ENCODE measurements around the gene ZNF445.

- TF ChIP-seq, protein P1, sequence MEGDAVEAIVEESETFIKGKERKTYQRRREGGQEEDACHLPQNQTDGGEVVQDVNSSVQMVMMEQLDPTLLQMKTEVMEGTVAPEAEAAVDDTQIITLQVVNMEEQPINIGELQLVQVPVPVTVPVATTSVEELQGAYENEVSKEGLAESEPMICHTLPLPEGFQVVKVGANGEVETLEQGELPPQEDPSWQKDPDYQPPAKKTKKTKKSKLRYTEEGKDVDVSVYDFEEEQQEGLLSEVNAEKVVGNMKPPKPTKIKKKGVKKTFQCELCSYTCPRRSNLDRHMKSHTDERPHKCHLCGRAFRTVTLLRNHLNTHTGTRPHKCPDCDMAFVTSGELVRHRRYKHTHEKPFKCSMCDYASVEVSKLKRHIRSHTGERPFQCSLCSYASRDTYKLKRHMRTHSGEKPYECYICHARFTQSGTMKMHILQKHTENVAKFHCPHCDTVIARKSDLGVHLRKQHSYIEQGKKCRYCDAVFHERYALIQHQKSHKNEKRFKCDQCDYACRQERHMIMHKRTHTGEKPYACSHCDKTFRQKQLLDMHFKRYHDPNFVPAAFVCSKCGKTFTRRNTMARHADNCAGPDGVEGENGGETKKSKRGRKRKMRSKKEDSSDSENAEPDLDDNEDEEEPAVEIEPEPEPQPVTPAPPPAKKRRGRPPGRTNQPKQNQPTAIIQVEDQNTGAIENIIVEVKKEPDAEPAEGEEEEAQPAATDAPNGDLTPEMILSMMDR (IDR thresholded peaks at IDR 0.05), result no peak
- no peak for TF ChIP-seq EZH2phosphoT487 (IDR thresholded peaks at IDR 0.05)
Measured at GRCh38 chr3:44430466-44430865, 47.0 kb downstream of the ZNF445 start.

All from neural progenitor cell (in vitro differentiated cells).